Fibroblast of pulmonary artery (primary cell): ENCODE data around the gene CBLB.
A peak's percentile ranks its signal among the peaks of the same experiment; 100 is the strongest.

Experiments
- DNase-seq: peaks from one replicate; pipeline ENCODE4 v3.0.0-alpha.2; 2010; ENCODE audit warnings: low read depth
- H3K4me3 ChIP-seq: replicated peaks from 2 replicates; pipeline ENCODE4 v1.5.1; 2011; ENCODE audit warnings: low read depth, mild to moderate bottlenecking, control low read depth, low read length, moderate library complexity
- TF ChIP-seq, protein P1 (sequence below): IDR thresholded peaks from 2 replicates; pipeline ENCODE4 v1.5.1; 2011; ENCODE audit warnings: mild to moderate bottlenecking, control low read depth, low read length, inconsistent platforms; ENCODE audit errors: missing control alignments

Gene CBLB

DNA sequence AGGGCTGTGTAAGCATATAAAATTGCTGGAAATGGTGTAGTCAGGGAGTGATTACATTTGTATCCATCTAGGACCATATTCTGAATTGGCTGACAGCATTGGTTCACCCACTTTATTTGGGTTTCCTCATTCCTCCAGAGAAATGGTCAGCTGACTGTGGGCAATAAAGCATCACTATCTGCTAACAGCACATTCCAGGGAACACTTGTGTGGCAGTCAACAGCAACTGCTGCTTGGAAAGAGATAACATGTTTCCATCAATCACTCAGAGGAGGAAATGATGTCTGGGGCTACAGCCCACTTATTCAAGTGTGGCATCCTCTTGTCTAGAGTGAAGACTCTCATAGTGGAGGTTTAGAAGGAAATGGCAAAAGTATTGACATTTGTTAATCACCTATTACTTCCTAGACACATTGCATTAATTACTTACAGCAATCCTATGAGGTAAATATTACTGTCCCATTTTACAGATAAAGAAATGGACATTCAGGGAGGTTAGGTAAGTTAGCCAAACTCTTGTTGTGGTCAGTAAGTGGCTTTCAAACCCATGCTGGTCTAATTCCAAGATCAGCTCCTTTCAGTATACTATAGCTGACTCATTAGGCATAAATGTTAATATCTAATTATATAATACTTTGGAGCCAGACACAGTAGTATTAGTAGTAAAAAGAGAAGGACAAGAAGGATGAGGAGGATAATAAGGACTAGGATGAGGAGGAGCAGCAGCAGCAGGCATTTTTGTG lies 254.4 kb downstream of the CBLB start:
- TF ChIP-seq, protein P1, sequence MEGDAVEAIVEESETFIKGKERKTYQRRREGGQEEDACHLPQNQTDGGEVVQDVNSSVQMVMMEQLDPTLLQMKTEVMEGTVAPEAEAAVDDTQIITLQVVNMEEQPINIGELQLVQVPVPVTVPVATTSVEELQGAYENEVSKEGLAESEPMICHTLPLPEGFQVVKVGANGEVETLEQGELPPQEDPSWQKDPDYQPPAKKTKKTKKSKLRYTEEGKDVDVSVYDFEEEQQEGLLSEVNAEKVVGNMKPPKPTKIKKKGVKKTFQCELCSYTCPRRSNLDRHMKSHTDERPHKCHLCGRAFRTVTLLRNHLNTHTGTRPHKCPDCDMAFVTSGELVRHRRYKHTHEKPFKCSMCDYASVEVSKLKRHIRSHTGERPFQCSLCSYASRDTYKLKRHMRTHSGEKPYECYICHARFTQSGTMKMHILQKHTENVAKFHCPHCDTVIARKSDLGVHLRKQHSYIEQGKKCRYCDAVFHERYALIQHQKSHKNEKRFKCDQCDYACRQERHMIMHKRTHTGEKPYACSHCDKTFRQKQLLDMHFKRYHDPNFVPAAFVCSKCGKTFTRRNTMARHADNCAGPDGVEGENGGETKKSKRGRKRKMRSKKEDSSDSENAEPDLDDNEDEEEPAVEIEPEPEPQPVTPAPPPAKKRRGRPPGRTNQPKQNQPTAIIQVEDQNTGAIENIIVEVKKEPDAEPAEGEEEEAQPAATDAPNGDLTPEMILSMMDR, result no peak
- no peak overlapping the region for H3K4me3 ChIP-seq
- DNase-seq, result peak; percentile 16

DNA sequence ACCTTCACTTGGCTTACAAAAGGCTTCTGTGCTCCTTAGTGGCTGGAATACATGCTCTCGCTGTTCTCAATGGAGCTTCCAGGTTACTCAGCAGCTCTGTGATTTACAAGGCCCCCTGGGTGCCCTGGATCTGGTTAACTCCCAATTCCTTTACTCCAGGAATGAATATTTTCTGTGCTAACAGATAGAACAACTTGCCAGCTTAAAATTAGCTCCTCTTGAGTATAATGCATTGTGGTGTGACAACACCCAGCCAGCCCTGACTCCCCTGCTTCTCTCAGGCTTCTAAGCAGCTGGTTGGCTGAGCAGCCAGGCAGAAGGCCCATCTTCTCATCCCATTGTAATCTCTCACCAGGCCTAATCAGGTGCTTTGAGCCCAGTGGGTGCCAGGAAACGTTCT lies 255.7 kb downstream of the CBLB start:
- DNase-seq, result no peak
- TF ChIP-seq, protein P1, result no peak
- no peak overlapping the region for H3K4me3 ChIP-seq

DNA sequence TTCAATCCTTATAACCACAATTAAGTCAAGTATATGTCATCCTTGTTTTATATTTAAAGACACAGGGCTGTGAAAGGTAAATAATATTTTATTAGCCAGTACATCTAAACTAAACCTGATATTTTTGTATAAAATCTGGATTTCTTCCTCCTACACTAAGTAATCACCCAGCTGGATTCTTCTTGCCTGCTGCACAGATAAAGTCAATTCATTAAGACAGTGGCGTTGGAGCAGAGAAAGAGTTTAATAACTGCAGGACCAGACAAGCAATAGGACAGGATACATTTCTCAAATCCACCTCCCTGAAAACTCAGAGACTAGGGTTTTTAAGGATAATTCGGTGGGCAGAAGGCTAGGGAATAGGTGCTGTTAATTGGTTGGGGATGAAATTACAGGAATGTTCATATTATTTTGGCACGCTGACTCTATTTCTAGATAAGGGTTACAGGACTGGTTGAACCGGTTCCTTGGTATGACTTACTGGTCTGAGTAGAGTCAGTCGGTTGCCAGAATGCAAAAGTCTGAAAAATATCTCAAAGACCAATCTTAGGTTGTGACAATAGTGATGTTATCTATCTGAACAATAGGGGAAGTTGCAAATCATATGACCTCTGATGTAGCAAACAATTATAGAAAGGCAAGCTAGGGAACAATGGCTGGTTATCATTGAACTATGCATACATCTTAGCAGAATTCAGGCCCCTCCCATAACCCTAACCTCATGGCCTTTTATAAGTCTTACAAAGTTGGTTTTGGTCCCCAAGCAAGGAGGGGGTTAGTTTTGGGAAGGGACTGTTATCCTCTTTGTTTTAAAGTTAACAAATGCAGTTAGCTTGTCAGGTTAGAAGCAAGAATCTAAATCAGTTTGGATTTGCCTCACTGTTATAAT lies 257.3 kb downstream of the CBLB start:
- no peak overlapping the region for H3K4me3 ChIP-seq
- no peak for DNase-seq
- TF ChIP-seq, protein P1, result no peak

DNA sequence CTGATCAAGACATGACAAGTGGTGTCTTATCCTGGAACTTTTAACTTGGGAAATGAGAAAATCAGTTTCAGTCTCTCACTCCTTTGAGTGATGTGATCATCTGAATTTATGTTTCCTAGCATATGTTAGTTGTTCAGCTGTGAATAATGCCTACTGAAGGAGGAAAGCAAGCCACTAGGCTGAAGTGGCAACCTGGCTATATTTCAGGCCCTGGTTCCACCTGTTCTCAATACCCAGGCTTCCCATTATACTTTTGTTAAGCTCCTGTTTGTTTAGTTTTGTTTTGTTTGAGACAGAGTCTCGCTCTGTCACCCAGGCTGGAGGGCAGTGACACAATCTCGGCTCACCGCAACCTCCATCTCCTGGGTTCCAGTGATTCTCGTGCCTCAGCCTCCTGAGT lies 258.3 kb downstream of the CBLB start:
- no peak overlapping the region for H3K4me3 ChIP-seq
- no peak for DNase-seq
- TF ChIP-seq, protein P1, result no peak

DNA sequence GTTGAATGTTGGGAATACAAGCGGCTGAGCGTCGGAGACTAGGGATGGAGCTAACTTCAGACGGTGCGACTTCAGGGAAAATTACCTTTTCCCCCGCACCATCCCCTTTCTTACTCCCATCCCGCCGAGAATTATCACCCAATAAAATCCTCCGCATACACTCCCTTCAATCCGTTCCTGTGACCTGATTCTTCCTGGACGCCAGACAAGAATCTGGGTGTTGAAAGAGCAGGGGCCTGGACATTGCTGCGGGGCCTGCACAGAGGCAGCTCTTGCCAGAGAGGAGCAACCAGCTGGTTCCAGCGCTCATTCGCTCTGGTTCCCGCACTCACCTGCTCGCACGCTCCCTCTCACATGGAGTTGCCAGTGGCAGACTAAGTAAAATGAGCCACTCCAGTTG lies 260.2 kb downstream of the CBLB start:
- no peak for DNase-seq
- H3K4me3 ChIP-seq, result no peak overlapping the region
- TF ChIP-seq, protein P1, result no peak

DNA sequence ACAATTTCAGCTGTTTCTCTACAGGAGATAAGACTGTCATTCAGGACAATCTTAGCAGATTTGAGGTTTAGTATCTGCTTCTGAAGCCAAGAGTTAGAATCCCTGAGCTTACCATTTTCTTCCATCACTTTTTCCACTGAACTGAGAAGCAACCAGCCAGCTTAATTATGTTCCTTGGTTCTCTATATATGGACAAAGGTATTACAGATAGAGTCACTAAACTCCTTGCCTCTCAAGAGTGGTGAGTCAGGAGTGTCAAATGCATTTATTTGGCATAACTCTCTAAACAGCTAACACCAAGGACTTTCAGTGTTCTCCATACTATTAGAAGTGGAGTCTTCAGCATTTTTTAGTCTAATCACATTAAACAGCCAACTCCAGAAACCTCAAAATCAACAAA lies 262.8 kb downstream of the CBLB start:
- peak; percentile 37 for DNase-seq
- H3K4me3 ChIP-seq, result no peak overlapping the region
- TF ChIP-seq, protein P1, result no peak
